Spinal cord (tissue), 10 donors: ENCODE results near the gene SPACA4. TPM values are rescaled to one million over a fixed set of nuclear protein-coding genes. Genes with fewer than 3 reads are reported as not detected.

ENCODE experiments used
- DNase-seq, 6 donors: peaks; one replicate each; pipeline versions ENCODE4 v3.0.0 to v3.0.0-alpha.2; 2013 to 2015; ENCODE audit warnings: low spot score in 6 of 6, low read depth in 4 of 6
- H3K27ac ChIP-seq: one replicate; pipeline ENCODE4 v1.5.1; 2013; ENCODE audit warnings: low read depth, low read length, control low read depth
- H3K27me3 ChIP-seq: one replicate; pipeline ENCODE4 v1.6.1; 2013; ENCODE audit warnings: low read length; ENCODE audit not compliant: control insufficient read depth, insufficient read depth
- H3K36me3 ChIP-seq: one replicate; pipeline ENCODE4 v1.6.1; 2013; ENCODE audit warnings: low read length; ENCODE audit not compliant: control insufficient read depth, insufficient read depth
- H3K4me1 ChIP-seq: one replicate; pipeline ENCODE4 v1.6.1; 2013; ENCODE audit warnings: low read length; ENCODE audit not compliant: control insufficient read depth, insufficient read depth
- H3K4me3 ChIP-seq: one replicate; pipeline ENCODE4 v1.5.1; 2013; ENCODE audit warnings: low read depth, low read length, control low read depth
- H3K9me3 ChIP-seq: one replicate; pipeline ENCODE4 v1.6.1; 2013; ENCODE audit warnings: low read length; ENCODE audit not compliant: control insufficient read depth, insufficient read depth
- WGBS: methylation state at CpG from one replicate; pipeline ENCODE4 v1.1.5; 2013; ENCODE audit warnings: missing lambda C conversion rate; ENCODE audit not compliant: insufficient coverage; 5-methylcytosine and 5-hydroxymethylcytosine counted together
- polyA plus RNA-seq, 2 donors: library from polyadenylated mRNA; unstranded; fragments of 120-200 nt; gene quantifications; one replicate each; pipeline ENCODE4 v1.2.1, GENCODE V29; 2013; ENCODE audit not compliant: insufficient read length in 2 of 2
- total RNA-seq, 2 donors: library from RNA; depleted of rRNA in 1 of 2; stranded (reverse); fragments of 120-200 nt in 1 of 2; fragments of >200 nt in 1 of 2; gene quantifications; one replicate each; pipeline versions ENCODE4 v1.2.3 to v1.2.4, GENCODE V29; 2013 to 2014
- donor health status: healthy.

Gene SPACA4
- total and polyA plus RNA-seq, 4 donors, result 0.54 TPM; not detected in 3

- Histone ChIP-seq H3K27ac (no peak overlapping the region), H3K27me3 (no peaks in the 10 kb centered on the region), H3K9me3 (no peaks in the 10 kb centered on the region), H3K36me3 (peaks cover 54% of the 10 kb centered on the region), H3K4me1 (peaks cover 67% of the 10 kb centered on the region), H3K4me3 (peak overlapping the region; percentile 96)
- 80% methylated on average over 11 of the region's 18 CpGs for WGBS
- DNase-seq, result peak in 1 of 6 donors; percentile 75
These were observed 10.8 kb downstream of the SPACA4 start for GRCh38 chr19:48617146-48617937.

GRCh38 chr19:48618278-48618915 is 11.9 kb downstream of the SPACA4 start:
- peak overlapping the region; percentile 80 for H3K27ac ChIP-seq
- peak overlapping the region; percentile 96 for H3K4me3 ChIP-seq

GRCh38 chr19:48618916-48619691 is 12.6 kb downstream of the SPACA4 start, which contains the start of the genes RPL18 and SPHK2:
RPL18 (minus strand) TSS chr19:48619178; CDS start chr19:48619143, 35 bp downstream.
SPHK2 (plus strand) TSS chr19:48619506; CDS start chr19:48620515, 1,009 bp downstream.
- Histone ChIP-seq H3K27me3 (no peaks in the 10 kb centered on the region), H3K36me3 (peaks cover 36% of the 10 kb centered on the region), H3K9me3 (no peaks in the 10 kb centered on the region), H3K27ac (peak within 1 kb of the TSS; percentile 80), H3K4me3 (peak within 1 kb of the TSS; percentile 96), H3K4me1 (peaks cover 69% of the 10 kb centered on the region)
- peak; percentile 94 to 100 (median 98) for DNase-seq
- WGBS, result 0% methylated on average over 69 of the region's 69 CpGs

More at GRCh38 chr19:48618278-48618915, 11.9 kb downstream of the SPACA4 start:
- under 1% methylated on average over 18 of the region's 18 CpGs for WGBS
- H3K36me3 ChIP-seq, result peaks cover 44% of the 10 kb centered on the region
- no peak for DNase-seq
- no peaks in the 10 kb centered on the region for H3K9me3 ChIP-seq
- H3K4me1 ChIP-seq, result peaks cover 68% of the 10 kb centered on the region
- no peaks in the 10 kb centered on the region for H3K27me3 ChIP-seq

- DNase-seq, result no peak
- Histone ChIP-seq H3K9me3 (no peaks in the 10 kb centered on the region), H3K27ac (peak overlapping the region; percentile 80), H3K27me3 (no peaks in the 10 kb centered on the region), H3K36me3 (peaks cover 31% of the 10 kb centered on the region), H3K4me1 (peaks cover 73% of the 10 kb centered on the region), H3K4me3 (peak overlapping the region; percentile 96)
- WGBS, result 50% methylated on average over 2 of the region's 6 CpGs
These were observed 13.4 kb downstream of the SPACA4 start for GRCh38 chr19:48619692-48620585.

GRCh38 chr19:48623556-48624066 is 17.1 kb downstream of the SPACA4 start:
- 9% methylated on average over 8 of the region's 8 CpGs for WGBS
- no peaks in the 10 kb centered on the region for H3K9me3 ChIP-seq
- peaks cover 34% of the 10 kb centered on the region for H3K36me3 ChIP-seq
- H3K27ac ChIP-seq, result peak overlapping the region; percentile 95
- H3K4me1 ChIP-seq, result peaks cover 49% of the 10 kb centered on the region
- H3K27me3 ChIP-seq, result no peaks in the 10 kb centered on the region
- no peak for DNase-seq
- H3K4me3 ChIP-seq, result peak overlapping the region; percentile 55

- Histone ChIP-seq H3K4me3 (peak overlapping the region; percentile 68), H3K27me3 (no peaks in the 10 kb centered on the region), H3K9me3 (no peaks in the 10 kb centered on the region), H3K36me3 (peaks cover 40% of the 10 kb centered on the region), H3K4me1 (peaks cover 49% of the 10 kb centered on the region), H3K27ac (peak overlapping the region; percentile 95)
- 0% methylated on average over 27 of the region's 40 CpGs for WGBS
- DNase-seq, result peak; percentile 88 to 99 (median 95)
These were observed 17.6 kb downstream of the SPACA4 start for GRCh38 chr19:48624067-48624594.

GRCh38 chr19:48624791-48625723 is 18.5 kb downstream of the SPACA4 start:
- Histone ChIP-seq H3K9me3 (no peaks in the 10 kb centered on the region), H3K36me3 (peaks cover 49% of the 10 kb centered on the region), H3K4me1 (peaks cover 52% of the 10 kb centered on the region), H3K27ac (peak overlapping the region; percentile 78), H3K27me3 (no peaks in the 10 kb centered on the region), H3K4me3 (peak overlapping the region; percentile 68)
- 37% methylated on average over 17 of the region's 24 CpGs for WGBS
- DNase-seq, result no peak

- no peak overlapping the region for H3K4me3 ChIP-seq
- H3K9me3 ChIP-seq, result no peaks in the 10 kb centered on the region
- H3K36me3 ChIP-seq, result peaks cover 57% of the 10 kb centered on the region
- 93% methylated on average over 30 of the region's 30 CpGs for WGBS
- H3K27ac ChIP-seq, result no peak overlapping the region
- peaks cover 54% of the 10 kb centered on the region for H3K4me1 ChIP-seq
- H3K27me3 ChIP-seq, result no peaks in the 10 kb centered on the region
- no peak for DNase-seq
These were observed 19.4 kb downstream of the SPACA4 start for GRCh38 chr19:48625891-48626327.
